K562 (cell line): ENCODE measurements around the gene KCNMB3. TPM values are rescaled to one million over a fixed set of nuclear protein-coding genes. Genes with fewer than 3 reads are reported as not detected.

Experiments used
- ATAC-seq: fragments of 200-7000 bp; cut with Tn5 transposase; 3 replicates; pipeline ENCODE4 v1.9.1; 2020; ENCODE audit warnings: moderate library complexity
- BruUV-seq: library from RNA; stranded (reverse); fragments of 400-500 nt; replicated peaks from 2 replicates; lab custom pipeline; 2021; lab: Mats Ljungman, UMichigan
- CTCF ChIA-PET: fragments of 300-600 bp; formaldehyde crosslinking; extraction: SDS; loops from one replicate; lab custom pipeline; 2021; ENCODE audit warnings: low intra/inter-chr PET ratio; lab: Yijun Ruan, JAX
- POLR2A ChIA-PET: fragments of 300-600, 350-650 bp; sonication (Branson Sonifier 250); formaldehyde crosslinking; extraction: SDS; loops from one replicate; lab custom pipeline; 2021; ENCODE audit warnings: antibody characterized with exemption, inconsistent platforms; lab: Yijun Ruan, JAX
- DNase-seq, 4 experiments: peaks; one replicate each; pipeline versions ENCODE4 v3.0.0 to v3.0.0-alpha.2; 2011 to 2018; ENCODE audit warnings: low spot score in 3 of 4, mixed read lengths in 3 of 4; ENCODE audit errors: extremely low read depth in 1 of 4
- FAIRE-seq: peaks from 2 replicates; lab custom pipeline; 2011; peaks lifted over from hg19 to GRCh38; lab: Jason Lieb, UNC
- H2AFZ ChIP-seq: 2 replicates; pipeline ENCODE4 v1.6.0; 2011; ENCODE audit warnings: low read depth, low read length, control low read depth, inconsistent platforms
- H3K27ac ChIP-seq: fragments of 200-600 bp; 3 replicates; pipeline ENCODE4 v1.8.0; 2011; ENCODE audit warnings: low read depth, mild to moderate bottlenecking, control low read depth, inconsistent platforms, low read length, moderate library complexity, mixed read lengths; ENCODE audit errors: extremely low read depth
- H3K27me3 ChIP-seq, 2 experiments: fragments of 300-600 bp in 1 of 2; 2 replicates in 1 of 2; 3 replicates in 1 of 2; pipeline versions ENCODE4 v1.6.0 to v1.8.0; 2011; ENCODE audit warnings: inconsistent platforms in 2 of 2, low read length in 2 of 2, mild to moderate bottlenecking in 1 of 2, mixed read lengths in 1 of 2, moderate library complexity in 1 of 2; ENCODE audit not compliant: control insufficient read depth in 2 of 2, insufficient read depth in 2 of 2
- H3K36me3 ChIP-seq: fragments of 300-600 bp; 3 replicates; pipeline ENCODE4 v1.8.0; 2011; ENCODE audit warnings: mild to moderate bottlenecking, low read length, inconsistent platforms; ENCODE audit not compliant: control insufficient read depth, insufficient read depth
- H3K4me1 ChIP-seq, 2 experiments: fragments of 200-600 bp in 1 of 2; replicated peaks in 1 of 2; 2 replicates in 1 of 2; 3 replicates in 1 of 2; pipeline versions ENCODE4 v1.5.1 to v1.8.0; 2011; ENCODE audit warnings: inconsistent platforms in 2 of 2, low read length in 2 of 2, mild to moderate bottlenecking in 1 of 2, mixed read lengths in 1 of 2, moderate library complexity in 1 of 2; ENCODE audit not compliant: control insufficient read depth in 2 of 2, insufficient read depth in 2 of 2
- H3K4me2 ChIP-seq: 2 replicates; pipeline ENCODE4 v1.6.1; 2011; ENCODE audit warnings: low read length, control low read depth, inconsistent platforms, mixed read lengths; ENCODE audit not compliant: insufficient read depth
- H3K4me3 ChIP-seq: fragments of 200-600 bp; sonication (generic), shearing (Covaris generic); 2 replicates; pipeline ENCODE4 v1.5.1; 2016; ENCODE audit warnings: control low read depth, inconsistent platforms
- H3K79me2 ChIP-seq: fragments of 200-600 bp; 3 replicates; pipeline ENCODE4 v1.8.0; 2011; ENCODE audit warnings: low read length, inconsistent platforms; ENCODE audit not compliant: control insufficient read depth, insufficient read depth
- H3K9ac ChIP-seq, 2 experiments: 2 replicates each; pipeline versions ENCODE4 v1.6.0 to v1.6.1; 2011; ENCODE audit warnings: low read depth in 2 of 2, low read length in 2 of 2, control low read depth in 1 of 2, inconsistent platforms in 1 of 2, mild to moderate bottlenecking in 1 of 2, mixed read lengths in 1 of 2; ENCODE audit not compliant: insufficient read depth in 1 of 2
- H3K9me1 ChIP-seq: one replicate; pipeline ENCODE4 v1.6.0; 2011; ENCODE audit warnings: inconsistent platforms, mild to moderate bottlenecking, low read length, moderate library complexity; ENCODE audit not compliant: control insufficient read depth, insufficient read depth
- H3K9me3 ChIP-seq: replicated peaks from 2 replicates; pipeline ENCODE4 v1.5.1; 2011; ENCODE audit warnings: low read depth, low read length, inconsistent platforms; ENCODE audit not compliant: control insufficient read depth, insufficient read depth
- H4K20me1 ChIP-seq: replicated peaks from 2 replicates; pipeline ENCODE4 v1.6.1; 2011; ENCODE audit warnings: low read length, inconsistent platforms, mixed read lengths; ENCODE audit not compliant: control insufficient read depth, insufficient read depth
- KAT7 ChIP-seq: sonication (generic); formaldehyde crosslinking; IDR thresholded peaks from 2 replicates; pipeline ENCODE4 v1.8.0; 2022; ENCODE audit warnings: missing genetic modification reagents, mild to moderate bottlenecking, borderline replicate concordance
- KLF16 ChIP-seq: IDR thresholded peaks from 2 replicates; pipeline ENCODE4 v1.6.1; 2016; ENCODE audit warnings: antibody characterized with exemption
- MEF2A ChIP-seq: IDR thresholded peaks from 2 replicates; pipeline ENCODE4 v1.6.1; 2011; ENCODE audit warnings: low read depth, mild to moderate bottlenecking, low read length, moderate library complexity; ENCODE audit not compliant: control insufficient read depth
- PYGO2 ChIP-seq: fragments of 450-650 bp; IDR thresholded peaks from 2 replicates; pipeline ENCODE4 v1.6.1; 2016; ENCODE audit warnings: mild to moderate bottlenecking, missing genetic modification characterization, moderate library complexity, missing compliant biosample characterization
- SREBF2 ChIP-seq: sonication (generic); formaldehyde crosslinking; IDR thresholded peaks from 2 replicates; pipeline ENCODE4 v1.4.0; 2020; ENCODE audit warnings: mild to moderate bottlenecking, missing genetic modification reagents
- ZNF507 ChIP-seq: conservative IDR thresholded peaks from 2 replicates; pipeline ENCODE4 v1.6.1; 2017; ENCODE audit warnings: missing genetic modification characterization, missing compliant biosample characterization
- ZNF583 ChIP-seq: fragments of 250-450 bp; sonication (Bioruptor Pico); IDR thresholded peaks from 2 replicates; pipeline ENCODE4 v1.4.0; 2020
- WGBS: fragments of 100-300 bp; shearing (Covaris generic); methylation state at CpG from one replicate; pipeline ENCODE4 v1.1.6; 2016; ENCODE audit warnings: low coverage, mixed read lengths; ENCODE audit not compliant: insufficient coverage; ENCODE audit errors: missing lambda C conversion rate; 5-methylcytosine and 5-hydroxymethylcytosine counted together
- in situ Hi-C: fragments of 300-500 bp; cut with MboI; formaldehyde crosslinking; loops from 4 replicates; pipeline ENCODE4 v1.15.0; 2018; ENCODE audit warnings: inconsistent platforms, mixed read lengths
- intact Hi-C: fragments of 100-400 bp; cut with micrococcal nuclease; formaldehyde crosslinking; loops from 2 replicates; pipeline ENCODE4 v1.14.2; 2022
- polyA plus RNA-seq, 8 experiments: library from polyadenylated mRNA; depleted of rRNA in 4 of 8; stranded (reverse) in 5 of 8; unstranded in 3 of 8; fragments of >200 nt; fragmentation: Nextera tagmentation in 2 of 8; fragmentation: Illumina TruSeq in 1 of 8; extraction: Ambion mirVana in 2 of 8; extraction: Trizol in 1 of 8; gene quantifications; 2 replicates each; pipeline versions ENCODE4 v1.2.1 to v1.2.3, GENCODE V29; 2011 to 2014; ENCODE audit warnings: inconsistent platforms in 1 of 8, missing spikeins in 1 of 8
- total RNA-seq, 7 experiments: library from RNA; depleted of rRNA in 6 of 7; stranded (reverse); fragments of >200 nt in 6 of 7; fragmentation: Illumina TruSeq in 2 of 7; extraction: Trizol in 2 of 7; gene quantifications; 2 replicates each; pipeline versions ENCODE4 v1.2.1 to v1.2.3, GENCODE V29; 2011 to 2021; ENCODE audit warnings: low replicate concordance in 1 of 7
- TF ChIP-seq, protein P1 (sequence below), 2 experiments: fragments of 450-650 bp in 1 of 2; IDR thresholded peaks; 2 replicates each; pipeline ENCODE4 v1.6.1; 2011 to 2017; ENCODE audit warnings: low read depth in 2 of 2, antibody characterized with exemption in 1 of 2, borderline replicate concordance in 1 of 2, low read length in 1 of 2, mild to moderate bottlenecking in 1 of 2, mixed read lengths in 1 of 2; ENCODE audit not compliant: control insufficient read depth in 1 of 2

KCNMB3 gene
- total and polyA plus RNA-seq, 9 of the 15 experiments (the other 6 are each of a cell fraction or from before 2014, with no cell fraction given) = 7.0 to 21.1 (median 14.3) TPM

DNA sequence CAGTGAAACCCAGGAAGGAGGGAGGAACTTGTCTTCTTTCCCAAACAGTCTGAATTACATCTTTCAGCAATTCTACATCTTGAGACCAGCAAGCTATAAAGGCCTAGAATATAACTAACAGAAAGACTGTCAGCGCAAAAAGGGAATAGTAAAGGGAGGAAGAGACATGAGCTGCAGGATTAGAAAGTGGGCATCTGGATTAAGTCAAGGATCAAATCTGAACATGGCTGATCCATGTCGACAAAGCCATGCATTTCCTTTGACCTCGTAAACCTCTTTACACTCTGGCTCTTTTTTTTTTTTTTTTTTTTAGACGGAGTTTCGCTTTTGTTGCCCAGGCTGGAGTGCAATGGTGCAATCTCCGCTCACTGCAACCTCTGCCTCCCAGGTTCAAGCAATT is 35.4 kb upstream of the KCNMB3 start:
- no peak overlapping the region for H3K9ac ChIP-seq
- no peaks in the 10 kb centered on the region for H3K27me3 ChIP-seq
- no peak for TF ChIP-seq KAT7 (CRISPR knock-in tag)
- TF ChIP-seq MEF2A = no peak
- TF ChIP-seq KLF16 = no peak
- TF ChIP-seq SREBF2 (CRISPR knock-in tag) = no peak
- no peak for TF ChIP-seq PYGO2 (tag)
- TF ChIP-seq, protein P1, sequence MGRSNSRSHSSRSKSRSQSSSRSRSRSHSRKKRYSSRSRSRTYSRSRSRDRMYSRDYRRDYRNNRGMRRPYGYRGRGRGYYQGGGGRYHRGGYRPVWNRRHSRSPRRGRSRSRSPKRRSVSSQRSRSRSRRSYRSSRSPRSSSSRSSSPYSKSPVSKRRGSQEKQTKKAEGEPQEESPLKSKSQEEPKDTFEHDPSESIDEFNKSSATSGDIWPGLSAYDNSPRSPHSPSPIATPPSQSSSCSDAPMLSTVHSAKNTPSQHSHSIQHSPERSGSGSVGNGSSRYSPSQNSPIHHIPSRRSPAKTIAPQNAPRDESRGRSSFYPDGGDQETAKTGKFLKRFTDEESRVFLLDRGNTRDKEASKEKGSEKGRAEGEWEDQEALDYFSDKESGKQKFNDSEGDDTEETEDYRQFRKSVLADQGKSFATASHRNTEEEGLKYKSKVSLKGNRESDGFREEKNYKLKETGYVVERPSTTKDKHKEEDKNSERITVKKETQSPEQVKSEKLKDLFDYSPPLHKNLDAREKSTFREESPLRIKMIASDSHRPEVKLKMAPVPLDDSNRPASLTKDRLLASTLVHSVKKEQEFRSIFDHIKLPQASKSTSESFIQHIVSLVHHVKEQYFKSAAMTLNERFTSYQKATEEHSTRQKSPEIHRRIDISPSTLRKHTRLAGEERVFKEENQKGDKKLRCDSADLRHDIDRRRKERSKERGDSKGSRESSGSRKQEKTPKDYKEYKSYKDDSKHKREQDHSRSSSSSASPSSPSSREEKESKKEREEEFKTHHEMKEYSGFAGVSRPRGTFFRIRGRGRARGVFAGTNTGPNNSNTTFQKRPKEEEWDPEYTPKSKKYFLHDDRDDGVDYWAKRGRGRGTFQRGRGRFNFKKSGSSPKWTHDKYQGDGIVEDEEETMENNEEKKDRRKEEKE (IDR thresholded peaks at IDR 0.05; ENCODE audit: borderline replicate concordance in 1 of 2, control insufficient read depth in 1 of 2, low read depth in 2 of 2, low read length in 1 of 2) = no peak
- TF ChIP-seq ZNF583 (CRISPR knock-in tag) = no peak
- TF ChIP-seq ZNF507 (tag) = no peak
- TF ChIP-seq, all 486 proteins: peak for 0
- POLR2A ChIA-PET = no interaction called here
- Histone ChIP-seq H3K4me3 (no peak overlapping the region), H3K4me2 (no peak overlapping the region), H2AFZ (no peak overlapping the region), H3K79me2 (no peaks in the 10 kb centered on the region), H3K9me1 (no peaks in the 10 kb centered on the region), H4K20me1 (no peaks in the 10 kb centered on the region), H3K4me1 (peaks cover 4 to 23% of the 10 kb centered on the region in 2 experiments), H3K36me3 (no peaks in the 10 kb centered on the region), H3K27ac (no peak overlapping the region), H3K9me3 (0 out of 2 replicates have a peak, but pooled peaks cover 2% of the 10 kb centered on the region)
- CTCF ChIA-PET = no interaction called here
- BruUV-seq = no TSS peak
- FAIRE-seq (no peak), ATAC-seq (no peak), DNase-seq (no peak)
- 83% methylated on average over 3 of the region's 6 CpGs for WGBS
- in situ Hi-C loops (no loop called here), intact Hi-C loops (no loop called here)
